ENCODE results near the gene ZBTB18.

ZBTB18 gene

DNA sequence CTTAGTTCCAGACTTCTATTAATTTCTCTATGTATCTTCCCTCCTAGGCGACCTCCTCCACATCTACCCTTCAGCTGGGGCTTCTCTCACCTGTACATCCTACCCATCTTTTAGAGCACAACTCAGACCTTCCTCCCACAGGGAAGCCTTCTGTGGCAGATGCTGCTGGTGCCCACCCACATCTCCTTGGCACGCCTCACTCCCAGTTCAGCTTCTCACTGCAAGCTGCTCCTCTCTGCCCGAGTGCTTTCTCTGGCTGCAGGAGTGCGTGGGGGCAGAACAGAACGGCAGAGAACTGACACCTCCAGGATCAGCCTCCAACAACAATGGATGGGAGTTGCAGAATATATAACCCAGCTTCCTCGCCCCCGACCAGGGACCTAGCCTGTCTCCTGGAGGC lies 36.5 kb downstream of the ZBTB18 start:
- DNase-seq = peak in 31 of 58 donors; percentile 5 to 74 (median 37)

DNA sequence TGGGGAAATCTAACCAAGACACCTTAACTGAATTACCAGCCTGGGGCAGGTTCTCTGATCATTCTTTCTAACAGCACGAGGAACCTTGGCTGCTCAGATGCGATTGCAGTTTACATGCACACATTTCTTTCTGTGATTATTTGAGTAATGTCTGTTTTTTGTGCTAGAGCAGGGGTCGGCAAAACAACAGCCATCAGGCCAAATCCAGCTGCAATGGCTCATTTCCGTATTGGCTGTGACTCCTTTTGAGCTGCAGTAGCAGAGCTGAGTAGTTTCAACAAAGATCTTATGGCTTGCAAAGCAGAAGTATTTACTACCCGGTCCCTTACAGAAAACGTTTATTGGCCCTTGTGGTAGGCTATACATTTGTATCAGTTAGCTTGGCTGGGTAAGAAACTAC lies 37.1 kb downstream of the ZBTB18 start:
- no peak for DNase-seq

DNA sequence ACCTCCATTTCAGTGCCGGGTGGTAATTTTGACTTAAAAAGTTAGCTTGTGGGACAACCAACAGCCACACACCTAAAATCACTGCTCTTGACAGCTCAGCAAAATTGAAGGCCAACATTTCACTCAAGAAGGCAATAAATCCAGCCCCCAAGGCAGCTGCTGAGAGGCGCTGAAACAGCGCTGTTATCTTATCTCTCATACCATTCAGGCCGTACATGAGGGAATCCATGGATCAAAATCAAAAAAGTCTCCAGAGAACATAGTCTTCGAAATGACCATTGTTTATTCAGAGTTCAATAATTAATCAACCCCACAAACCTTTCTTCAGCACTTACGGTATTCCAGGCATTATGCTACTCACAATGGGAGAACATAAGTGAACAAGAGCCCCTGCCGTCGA lies 38.5 kb downstream of the ZBTB18 start:
- DNase-seq = no peak

DNA sequence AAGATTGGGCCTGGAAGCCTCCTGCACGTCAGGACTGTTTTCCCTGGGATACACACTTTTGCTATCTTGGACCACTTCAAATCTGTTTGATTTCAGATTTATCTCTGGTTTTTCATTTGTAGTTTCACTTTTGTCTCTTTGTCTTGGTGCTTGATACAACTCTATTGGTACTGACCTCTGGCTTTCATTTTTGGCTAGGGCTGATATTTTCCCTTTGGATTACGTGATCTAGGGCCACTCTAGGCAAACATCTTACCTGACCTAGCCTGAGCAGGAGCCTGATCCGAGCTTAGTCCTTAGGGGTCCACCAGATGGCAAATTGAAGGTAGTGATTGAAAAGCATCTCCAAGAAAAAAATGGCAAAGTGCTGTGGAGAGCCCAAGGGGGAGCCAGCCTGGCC lies 39.6 kb downstream of the ZBTB18 start:
- DNase-seq = no peak

DNA sequence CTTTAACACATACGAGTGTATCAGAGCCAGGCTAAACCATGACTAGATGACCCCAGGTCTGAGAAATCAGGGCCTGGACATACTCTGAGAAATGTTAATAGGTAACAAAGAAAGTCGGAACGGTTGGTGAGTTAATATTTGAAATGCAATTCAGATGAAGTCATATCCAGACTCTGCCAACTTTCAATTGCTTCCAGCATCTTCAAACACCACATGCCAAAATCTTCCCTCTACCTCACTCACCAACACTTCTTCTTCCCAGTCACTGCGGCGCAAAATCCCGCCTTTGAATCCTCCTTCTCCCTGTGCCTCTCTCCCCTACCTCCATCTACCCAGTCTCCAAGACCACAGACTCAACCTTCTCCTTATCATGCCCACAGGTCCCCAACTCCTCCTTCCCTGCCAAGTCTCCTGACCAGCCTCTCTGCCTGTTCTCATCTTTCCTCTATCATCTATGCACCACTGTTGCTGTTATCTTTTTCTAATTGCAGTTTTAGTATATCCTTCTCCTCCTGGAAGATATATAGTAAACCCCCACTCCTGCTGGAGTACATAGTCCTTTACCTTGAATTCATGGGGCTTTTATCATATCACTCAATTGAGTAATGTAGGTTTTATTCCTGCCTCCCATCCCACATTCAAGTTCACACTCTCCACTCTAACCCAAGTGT lies 41.3 kb downstream of the ZBTB18 start:
- peak in 1 of 58 donors; percentile 13 for DNase-seq

DNA sequence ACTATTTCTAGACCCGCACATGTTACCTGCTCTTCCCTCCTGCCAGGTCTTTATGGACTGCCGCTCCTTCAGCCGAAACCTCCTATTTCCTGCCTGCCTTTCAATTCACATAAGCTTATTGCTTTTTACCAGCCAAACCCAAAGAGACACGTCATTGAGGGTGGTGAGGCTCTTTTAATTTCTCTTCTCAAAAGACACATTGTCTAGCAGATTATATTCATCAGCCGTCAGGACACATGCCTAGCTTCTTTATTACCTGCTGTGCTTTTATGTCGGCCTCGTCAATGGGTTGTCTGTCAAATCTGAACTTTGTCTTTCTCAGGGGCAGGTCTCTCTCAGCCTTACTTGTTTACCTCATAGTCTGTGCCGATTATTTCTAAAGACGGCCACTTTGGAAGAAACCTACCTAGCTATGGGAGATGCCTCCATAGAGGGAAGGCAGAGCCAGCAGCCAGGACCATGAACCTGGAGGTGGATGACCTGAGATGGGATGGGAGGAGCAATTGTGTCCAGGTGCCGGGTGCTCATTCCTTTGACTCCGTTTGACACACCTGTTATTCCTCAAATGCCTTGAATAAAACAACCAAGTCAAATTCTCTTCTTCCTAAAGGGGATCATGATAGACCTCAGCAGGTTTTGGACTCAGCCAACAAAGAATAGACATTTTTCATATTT lies 42.0 kb downstream of the ZBTB18 start:
- peak in 2 of 58 donors; percentile 4 to 18 for DNase-seq

DNA sequence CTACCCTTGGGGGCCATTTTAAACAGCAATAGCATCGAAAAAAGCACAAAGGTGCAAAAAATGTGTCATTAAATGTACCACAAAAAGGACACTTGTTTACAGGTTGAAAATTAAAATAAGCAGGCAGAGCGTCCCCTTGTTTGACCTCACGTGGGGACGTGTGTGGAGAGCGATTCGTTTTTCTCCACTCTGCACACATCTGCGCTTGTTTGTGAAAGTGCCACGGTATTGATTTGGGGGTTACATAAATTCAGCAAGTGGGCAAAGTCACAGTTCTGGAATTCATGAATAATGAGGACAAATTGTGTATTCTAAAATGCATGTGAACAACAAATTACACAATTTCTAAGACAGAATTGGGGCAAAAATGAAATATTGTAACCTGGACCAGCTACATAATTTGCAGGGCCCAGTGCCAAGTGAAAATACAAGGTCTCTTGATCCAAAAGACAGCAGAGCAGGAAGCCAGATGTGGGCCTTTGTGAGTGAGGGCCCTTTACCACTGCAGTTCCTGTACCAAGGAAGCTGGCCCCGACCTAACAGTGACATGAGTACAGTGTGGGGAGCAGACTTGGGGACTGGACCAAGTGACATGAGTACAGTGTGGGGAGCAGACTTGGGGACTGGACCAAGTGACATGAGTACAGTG lies 43.9 kb downstream of the ZBTB18 start:
- no peak for DNase-seq

DNA sequence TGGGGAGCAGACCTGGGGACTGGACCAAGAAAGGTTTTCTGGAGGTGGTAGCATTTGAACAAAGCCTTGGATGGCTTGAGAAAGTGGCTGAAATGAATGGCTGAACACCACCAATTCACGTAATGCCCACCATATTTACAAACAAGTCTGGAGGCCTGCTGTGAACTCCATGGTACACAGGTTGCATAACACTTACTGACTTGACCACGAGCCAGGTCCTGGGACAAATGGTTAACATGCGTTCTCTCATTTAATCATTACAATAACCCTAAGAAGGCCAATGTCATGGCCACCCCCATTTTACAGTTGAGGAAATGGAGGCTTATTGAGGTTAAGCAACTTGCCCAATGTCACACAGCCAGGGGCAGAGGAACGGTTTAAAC lies 44.4 kb downstream of the ZBTB18 start:
- no peak for DNase-seq

DNA sequence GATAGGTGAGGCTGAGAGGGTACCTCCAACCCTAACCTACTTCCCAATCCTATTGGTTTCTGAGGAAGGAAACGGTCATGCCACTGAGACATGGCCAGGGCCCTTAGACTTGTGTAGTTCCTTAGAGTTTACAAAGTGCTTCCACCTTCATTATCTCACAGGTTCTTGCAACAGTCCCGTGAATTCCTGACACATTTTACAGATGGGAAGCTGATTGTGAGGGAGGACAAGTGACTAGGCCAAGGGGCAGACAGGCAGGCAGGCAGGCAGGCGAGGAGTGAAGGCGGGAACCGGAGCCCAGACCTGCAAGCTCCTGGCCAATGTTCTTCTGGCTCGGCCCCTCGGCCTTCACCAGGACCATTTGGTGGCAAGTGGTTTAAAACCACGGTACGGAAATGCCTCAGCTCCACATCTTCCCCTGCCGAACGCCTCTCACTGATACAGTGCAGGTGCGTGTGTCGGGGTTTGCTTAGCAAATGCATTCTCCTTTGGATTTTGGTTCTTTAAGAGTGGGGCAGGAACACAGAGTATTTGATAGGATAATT lies 45.1 kb downstream of the ZBTB18 start:
- DNase-seq = no peak

DNA sequence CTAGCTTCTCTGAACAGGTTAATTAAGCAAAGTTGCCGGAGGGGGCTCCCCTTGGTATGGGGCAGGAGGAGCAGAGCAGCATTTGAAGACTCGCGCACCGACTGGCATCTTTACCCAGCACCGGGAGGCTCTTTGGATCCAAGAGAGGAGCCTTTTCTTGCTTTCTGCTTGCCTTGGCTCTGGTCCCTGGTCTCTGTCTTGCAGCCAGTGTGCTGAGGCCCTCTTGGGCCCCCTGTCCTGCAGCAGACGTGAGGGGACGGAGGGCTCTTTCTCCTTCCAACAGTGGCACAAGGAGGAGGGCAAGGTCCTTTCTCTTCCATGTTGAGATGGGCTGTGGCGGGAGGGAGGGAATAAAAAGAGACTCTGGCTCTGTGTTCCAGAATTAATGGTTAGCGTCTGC lies 45.6 kb downstream of the ZBTB18 start:
- DNase-seq = no peak

DNA sequence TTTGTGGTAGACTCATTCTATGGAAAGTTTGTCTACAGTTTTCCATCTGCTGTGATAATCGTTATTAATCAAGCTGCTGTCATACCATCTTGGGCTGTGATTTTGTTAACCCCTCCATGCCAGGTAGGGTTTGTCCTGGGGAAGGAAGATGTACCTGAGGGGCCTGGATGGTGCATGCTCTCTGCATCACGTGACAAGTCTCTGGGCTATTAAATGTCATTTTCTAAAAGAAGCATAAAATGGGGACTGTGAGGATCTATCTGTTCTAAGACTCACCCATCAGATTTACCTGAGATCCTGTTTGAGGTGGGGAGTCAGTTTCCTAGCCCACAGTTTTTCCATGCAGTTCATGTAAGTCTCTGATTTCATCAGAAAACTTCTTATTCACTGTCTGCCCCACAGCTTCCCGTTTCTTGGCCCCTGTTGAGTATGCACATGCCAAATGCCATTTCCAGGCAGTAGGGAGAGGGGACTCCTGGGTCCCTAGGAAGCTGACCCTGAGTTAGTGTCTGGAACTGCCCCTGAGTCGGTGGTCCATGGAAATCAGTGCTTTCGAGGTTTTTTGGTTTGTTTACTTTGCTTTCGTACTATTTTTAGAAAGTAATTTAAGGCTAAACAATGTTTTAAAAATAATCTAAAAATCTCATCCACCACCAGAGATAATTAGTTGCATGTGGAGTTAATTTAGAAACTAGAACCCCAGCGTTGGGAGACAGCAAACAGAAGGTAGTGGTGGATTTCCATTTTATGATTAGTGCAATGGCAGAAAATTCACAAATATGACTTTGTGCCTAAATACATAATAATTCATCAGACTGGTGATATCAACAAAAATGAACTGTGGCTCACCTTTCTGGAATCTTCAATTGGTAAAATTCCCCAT lies 46.7 kb downstream of the ZBTB18 start:
- no peak for DNase-seq

DNA sequence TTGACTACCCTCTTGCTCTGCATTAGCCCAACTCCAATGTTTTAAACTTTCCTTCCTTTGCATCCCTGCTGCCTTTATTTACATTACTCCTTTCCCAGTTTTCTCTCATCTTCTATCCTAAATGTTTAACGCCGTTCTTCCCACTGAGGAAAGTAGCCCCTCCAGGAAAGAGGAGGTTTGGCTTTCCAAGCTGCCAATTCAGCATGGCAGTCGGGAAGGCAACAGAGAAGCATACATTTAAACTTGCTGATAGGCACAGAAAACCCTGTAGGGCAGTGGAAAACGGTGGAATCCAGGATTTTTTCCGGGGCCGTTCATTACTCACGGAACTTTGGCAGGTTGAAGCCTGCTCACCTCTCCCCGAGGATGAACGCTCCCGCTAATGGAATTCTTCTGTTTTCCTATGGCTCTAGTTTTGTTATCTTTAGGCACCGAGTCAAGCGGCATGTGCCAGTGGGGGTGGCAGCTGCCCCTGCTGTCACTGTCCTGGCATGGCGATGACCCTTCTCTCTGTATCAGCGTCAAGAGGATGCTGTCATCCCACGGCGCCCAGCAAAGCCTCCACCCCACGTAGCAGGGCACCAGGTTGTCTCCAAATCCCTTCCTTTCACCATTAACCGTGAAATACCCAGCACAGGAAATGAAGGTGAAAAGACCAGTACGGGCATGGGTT lies 48.3 kb downstream of the ZBTB18 start:
- DNase-seq = no peak

DNA sequence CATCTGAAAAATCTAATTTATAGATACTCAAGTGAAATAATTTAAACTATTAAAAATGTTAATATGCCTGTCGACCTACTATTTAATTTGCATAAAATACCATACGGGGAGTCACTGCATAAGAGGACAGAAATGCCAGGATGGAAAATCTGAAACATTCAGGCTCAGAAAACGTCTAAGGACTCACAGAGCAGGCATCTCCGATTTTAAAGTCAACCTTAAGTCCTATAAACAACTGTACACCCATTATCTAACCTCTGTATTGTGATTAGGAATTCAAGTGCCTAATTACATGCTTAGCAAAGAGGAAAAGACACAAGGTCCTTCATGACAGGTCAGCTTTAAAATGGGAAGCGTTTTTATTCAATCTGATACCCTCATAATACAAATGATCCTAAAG lies 49.2 kb downstream of the ZBTB18 start:
- DNase-seq = no peak

DNA sequence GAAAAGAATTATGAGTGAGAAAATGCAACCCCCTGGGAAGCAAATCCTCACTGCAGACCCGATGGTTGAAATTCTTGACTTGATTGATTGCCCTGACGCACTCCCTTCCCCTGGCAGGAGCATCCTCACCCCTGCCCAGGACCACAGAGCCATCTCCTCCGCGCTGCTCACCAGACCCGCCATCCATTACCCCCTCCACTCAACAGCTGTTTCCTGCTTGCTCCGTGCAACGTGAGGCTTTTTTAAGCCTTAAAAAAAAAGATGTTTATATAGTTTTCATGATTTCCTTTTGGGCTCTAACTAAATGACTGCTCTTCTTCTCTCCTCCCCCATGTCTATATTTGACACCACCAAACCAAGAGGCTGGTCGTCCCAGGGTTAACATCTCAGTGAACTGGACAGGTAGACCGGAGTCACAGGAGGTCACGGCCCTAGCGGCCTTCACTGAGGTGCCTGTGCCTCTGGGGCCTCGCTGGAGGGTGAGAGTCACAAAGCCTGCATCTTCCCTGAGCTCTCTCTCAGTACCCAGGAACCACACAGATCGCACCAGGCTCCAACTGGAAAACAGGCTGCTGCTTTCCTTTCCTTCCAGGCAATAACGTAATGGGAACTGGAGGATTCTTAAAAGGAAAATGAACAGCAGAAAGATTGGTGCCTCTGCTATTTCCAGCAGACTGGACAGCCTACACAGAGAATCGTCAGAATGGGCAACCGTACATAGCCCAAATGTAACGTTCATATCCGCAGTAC lies 49.8 kb downstream of the ZBTB18 start:
- peak in 13 of 58 donors; percentile 5 to 27 (median 18) for DNase-seq

DNA sequence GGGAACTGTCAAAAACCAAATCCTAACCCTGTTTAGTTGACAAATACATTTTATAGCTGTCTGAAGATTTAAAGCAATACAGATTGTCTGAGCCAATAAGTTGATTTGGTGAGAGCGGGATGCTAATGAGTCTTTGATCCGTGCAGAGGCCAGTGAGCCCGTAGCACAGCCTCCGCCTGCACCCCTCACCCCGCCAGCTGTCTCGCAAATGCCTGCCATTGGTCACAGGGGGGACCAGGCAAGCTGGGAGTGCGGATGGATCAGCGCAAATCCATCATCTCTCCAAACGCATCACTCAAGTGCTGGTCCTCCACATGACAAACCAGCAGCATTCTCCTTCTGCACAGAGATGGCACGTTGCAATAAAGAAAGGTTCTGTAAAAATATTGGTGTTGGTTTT lies 51.0 kb downstream of the ZBTB18 start:
- no peak for DNase-seq

DNA sequence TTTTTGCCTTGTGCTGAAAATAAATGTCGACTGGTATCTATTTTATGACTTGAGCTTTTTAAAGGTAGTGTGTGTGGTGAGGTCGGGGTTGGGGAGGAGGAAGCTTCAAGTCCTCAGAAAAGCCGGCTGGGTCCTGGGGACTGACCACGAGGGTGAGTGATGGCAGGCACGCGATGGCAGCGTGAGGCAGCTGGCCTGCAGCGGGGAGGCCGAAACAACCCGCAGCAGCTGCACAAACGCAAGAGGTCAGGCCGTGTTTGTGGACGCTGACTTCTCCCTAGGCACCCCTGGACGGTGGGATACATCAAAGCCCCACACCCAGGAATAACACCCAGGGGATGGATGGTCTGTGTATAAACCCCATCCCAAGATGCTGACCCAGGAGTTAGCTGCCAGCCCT lies 51.4 kb downstream of the ZBTB18 start:
- DNase-seq = no peak

DNA sequence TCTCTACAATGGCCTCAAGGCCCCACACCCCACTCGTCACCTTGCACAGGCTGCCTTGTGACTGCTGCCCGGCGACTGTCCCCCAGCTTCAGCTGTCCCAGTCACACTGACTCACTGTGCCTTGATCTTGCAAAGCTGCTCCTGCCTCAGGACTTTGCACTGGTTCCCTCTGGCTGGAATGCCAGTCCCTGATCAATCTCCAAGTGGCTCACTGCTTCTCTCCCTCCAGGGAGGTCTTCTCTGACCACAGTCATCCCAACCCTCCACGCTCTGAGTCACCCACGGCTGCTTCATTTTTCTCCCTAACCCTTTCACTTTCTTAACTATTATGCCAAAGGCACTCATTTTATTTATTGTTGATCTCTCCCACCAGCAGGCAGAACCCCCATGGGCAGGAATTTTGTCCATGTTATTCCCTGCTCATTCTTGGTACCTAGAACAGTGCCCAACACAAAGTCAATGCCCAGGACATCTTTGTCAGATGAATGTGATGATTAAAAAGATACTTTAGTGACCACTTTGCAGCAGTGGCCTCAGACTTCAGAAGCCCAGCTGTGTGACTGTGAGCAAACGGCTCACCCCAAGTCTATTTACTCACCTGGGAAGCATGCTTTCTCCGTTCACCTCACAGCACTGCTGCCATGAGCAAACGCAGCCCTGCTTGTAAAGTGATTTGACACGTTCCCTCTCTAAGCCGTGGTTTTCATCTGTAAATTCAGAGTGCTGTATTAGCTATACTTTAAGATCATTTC lies 53.4 kb downstream of the ZBTB18 start:
- no peak for DNase-seq

DNA sequence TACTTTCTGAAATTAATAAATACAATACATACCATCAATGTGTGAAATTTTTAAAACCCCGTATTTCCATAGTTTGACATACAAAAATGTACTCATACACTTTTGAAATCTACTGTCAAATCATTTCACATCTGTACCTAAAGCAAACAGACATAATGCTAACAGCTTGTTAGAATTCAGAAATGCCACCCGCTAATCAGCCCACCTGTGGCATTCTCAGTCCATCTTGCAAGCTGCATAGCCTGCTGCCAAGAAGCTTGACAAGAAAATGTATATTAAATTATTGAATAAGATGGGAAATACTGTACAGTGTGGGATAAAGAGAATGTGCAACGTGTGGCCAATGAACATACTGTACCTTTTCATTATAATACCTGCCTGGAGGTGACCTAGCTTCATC lies 55.1 kb downstream of the ZBTB18 start:
- DNase-seq = no peak
